Measurements from ENCODE around the gene DAB1.

The DAB1 gene

GRCh38 chr1:57167997-57168396 lies 255.9 kb downstream of the DAB1 start:
- TF ChIP-seq CTCF (IDR thresholded peaks at IDR 0.05; ENCODE audit: low read depth, low read length) = no peak
- DNase-seq (ENCODE audit: low read depth in 2 of 2) = no peak
- H3K4me3 ChIP-seq (replicated peaks in 1 of 2; ENCODE audit: low read depth in 2 of 2, low read length in 2 of 2) = no peak overlapping the region

DNA sequence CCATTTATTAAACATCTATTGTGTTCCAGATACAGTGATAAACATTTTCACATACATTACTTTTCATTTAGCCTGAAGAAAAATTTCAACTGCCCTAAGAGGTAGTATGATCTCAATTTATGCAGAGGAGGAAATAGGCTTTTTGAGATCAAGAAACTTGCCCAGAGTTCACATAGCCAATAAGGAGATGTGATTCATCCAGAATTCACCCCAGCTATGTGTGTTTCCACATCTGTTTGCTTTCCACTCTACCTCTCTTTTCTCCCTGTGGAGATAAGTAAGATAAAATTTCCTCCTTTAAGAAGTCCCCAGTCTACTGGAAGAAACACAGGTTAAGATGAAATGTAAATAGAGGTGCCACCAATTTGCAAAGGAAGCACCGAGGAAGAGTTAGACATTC lies 258.3 kb downstream of the DAB1 start:
- peak in 1 of 2 donors; percentile 10 for DNase-seq (ENCODE audit: low read depth in 2 of 2)
- H3K4me3 ChIP-seq (replicated peaks in 1 of 2; ENCODE audit: low read depth in 2 of 2, low read length in 2 of 2) = no peak overlapping the region
- TF ChIP-seq CTCF (IDR thresholded peaks at IDR 0.05; ENCODE audit: low read depth, low read length) = no peak

DNA sequence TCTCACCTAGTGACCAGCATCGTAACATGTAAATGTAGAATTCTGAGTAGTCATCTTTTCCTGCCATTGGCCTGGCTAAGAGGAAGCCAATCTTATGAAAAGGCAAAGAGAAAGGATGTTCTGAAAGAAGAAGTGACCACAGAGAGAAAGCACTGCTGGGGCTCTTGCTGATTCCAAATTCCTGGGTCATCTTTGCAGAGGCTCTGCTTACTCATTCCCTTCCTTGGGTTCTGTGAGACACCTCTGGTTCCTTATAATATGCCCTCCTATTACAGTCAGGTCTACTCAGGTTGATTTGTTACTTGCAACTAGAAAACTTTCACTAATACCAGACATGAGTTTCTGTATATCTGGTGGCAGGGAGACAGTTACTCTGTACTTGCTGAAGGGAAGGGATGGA lies 259.3 kb downstream of the DAB1 start:
- H3K4me3 ChIP-seq (replicated peaks in 1 of 2; ENCODE audit: low read depth in 2 of 2, low read length in 2 of 2) = no peak overlapping the region
- DNase-seq (ENCODE audit: low read depth in 2 of 2) = no peak
- no peak for TF ChIP-seq CTCF (IDR thresholded peaks at IDR 0.05; ENCODE audit: low read depth, low read length)

DNA sequence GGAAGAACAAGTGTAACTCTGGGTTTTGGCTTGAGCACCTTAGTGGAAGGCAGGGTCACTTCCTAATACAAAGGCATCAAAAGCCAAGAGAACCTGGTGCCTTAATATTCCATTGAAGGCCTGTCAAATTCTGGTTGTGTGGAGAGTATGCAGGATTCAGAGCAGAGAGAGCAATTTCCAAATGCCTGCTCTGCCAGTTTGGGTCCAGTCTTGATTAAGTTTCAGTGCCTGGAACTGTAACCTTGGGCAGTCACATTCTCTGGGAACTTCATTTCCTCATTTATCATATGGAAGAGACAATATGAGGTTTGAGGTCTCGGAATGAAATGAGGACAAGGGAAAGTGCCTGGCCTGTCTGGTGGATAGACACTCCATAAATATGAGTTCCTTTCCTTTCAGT lies 260.1 kb downstream of the DAB1 start:
- TF ChIP-seq CTCF (IDR thresholded peaks at IDR 0.05; ENCODE audit: low read depth, low read length) = no peak

GRCh38 chr1:57163325-57163724 lies 260.5 kb downstream of the DAB1 start:
- no peak for DNase-seq (ENCODE audit: low read depth in 2 of 2)
- no peak overlapping the region for H3K4me3 ChIP-seq (replicated peaks in 1 of 2; ENCODE audit: low read depth in 2 of 2, low read length in 2 of 2)
- TF ChIP-seq CTCF (IDR thresholded peaks at IDR 0.05; ENCODE audit: low read depth, low read length) = no peak

More for the DNA sequence above, 260.1 kb downstream of the DAB1 start:
- DNase-seq (ENCODE audit: low read depth in 2 of 2) = no peak
- no peak overlapping the region for H3K4me3 ChIP-seq (replicated peaks in 1 of 2; ENCODE audit: low read depth in 2 of 2, low read length in 2 of 2)

DNA sequence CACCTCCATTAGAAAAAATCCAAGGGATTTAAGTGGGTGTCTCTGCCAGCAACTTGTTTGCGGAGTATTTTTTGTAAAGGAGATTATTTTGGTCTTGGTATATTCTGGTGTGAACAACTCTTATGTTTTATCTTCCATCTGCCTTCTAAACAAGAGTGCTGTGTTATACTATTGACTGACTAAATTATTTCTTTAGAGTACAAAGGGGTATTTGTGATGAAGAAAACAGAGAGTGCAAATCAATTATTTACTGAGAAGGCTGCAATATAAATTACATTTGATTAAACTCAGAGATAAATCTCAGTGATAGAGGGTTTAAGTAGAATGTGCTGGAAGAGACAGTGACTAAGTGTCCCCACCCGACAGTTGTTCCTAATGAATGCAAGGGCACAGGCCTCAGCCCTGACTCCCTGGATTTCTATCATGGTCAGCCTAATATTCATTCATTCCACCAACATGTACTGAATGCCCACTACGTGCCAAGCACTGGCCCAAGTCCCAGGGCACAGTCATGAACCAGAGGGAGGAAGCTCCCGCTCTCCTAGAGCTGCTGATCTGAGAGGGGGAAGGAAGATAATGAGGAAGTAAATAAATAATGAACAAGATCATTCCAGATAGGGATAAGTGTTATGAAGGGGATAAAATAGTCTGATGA lies 261.1 kb downstream of the DAB1 start:
- DNase-seq (ENCODE audit: low read depth in 2 of 2) = no peak
- TF ChIP-seq CTCF (IDR thresholded peaks at IDR 0.05; ENCODE audit: low read depth, low read length) = no peak
- no peak overlapping the region for H3K4me3 ChIP-seq (replicated peaks in 1 of 2; ENCODE audit: low read depth in 2 of 2, low read length in 2 of 2)

DNA sequence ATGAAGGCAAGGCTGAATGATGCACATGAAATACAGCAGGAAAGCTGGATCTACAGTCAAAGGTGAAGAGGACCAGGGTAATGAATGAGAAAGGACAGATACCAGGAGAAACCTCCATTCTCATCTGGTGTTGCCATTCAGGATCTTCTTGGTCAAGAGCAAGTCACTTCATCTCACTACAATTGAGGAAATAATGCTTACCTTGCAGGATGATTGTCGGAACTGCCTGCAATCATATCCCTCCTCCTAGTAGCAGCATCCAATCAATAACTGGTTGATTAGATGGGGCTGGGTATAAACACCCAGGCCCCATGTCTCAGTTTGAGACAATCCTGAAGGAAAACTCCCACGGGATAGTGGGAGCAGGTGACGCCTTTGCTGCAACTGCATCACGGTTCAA lies 263.3 kb downstream of the DAB1 start:
- no peak for DNase-seq (ENCODE audit: low read depth in 2 of 2)
- no peak for TF ChIP-seq CTCF (IDR thresholded peaks at IDR 0.05; ENCODE audit: low read depth, low read length)
- no peak overlapping the region for H3K4me3 ChIP-seq (replicated peaks in 1 of 2; ENCODE audit: low read depth in 2 of 2, low read length in 2 of 2)

Data from cardiac fibroblast (primary cell).